Type B pancreatic cell (in vitro differentiated cells): Measurements from ENCODE around the gene B3GALT5. TPM values are rescaled to one million over a fixed set of nuclear protein-coding genes. Genes with fewer than 3 reads are reported as not detected.

Experiments
- DNase-seq: peaks from one replicate; pipeline ENCODE4 v3.0.0; 2021; ENCODE audit warnings: mixed read lengths; ENCODE audit not compliant: unreplicated experiment; ENCODE audit errors: extremely low spot score
- H3K27ac Mint-ChIP-seq: 2 replicates; pipeline ENCODE4 v1.8.0; 2021; ENCODE audit warnings: mild to moderate bottlenecking, mixed read lengths
- H3K27me3 Mint-ChIP-seq: 2 replicates; pipeline ENCODE4 v1.8.0; 2021; ENCODE audit warnings: mixed read lengths
- H3K36me3 Mint-ChIP-seq: 2 replicates; pipeline ENCODE4 v1.8.0; 2021; ENCODE audit warnings: mixed read lengths
- H3K4me1 Mint-ChIP-seq: one replicate; pipeline ENCODE4 v1.8.0; 2021; ENCODE audit warnings: mixed read lengths; ENCODE audit not compliant: unreplicated experiment
- H3K4me3 Mint-ChIP-seq: 2 replicates; pipeline ENCODE4 v1.8.0; 2021; ENCODE audit warnings: mild to moderate bottlenecking, mixed read lengths
- H3K9me3 Mint-ChIP-seq: 2 replicates; pipeline ENCODE4 v1.8.0; 2021; ENCODE audit warnings: mixed read lengths
- total RNA-seq: library from RNA; stranded (reverse); gene quantifications from 2 replicates; pipeline ENCODE4 v1.2.1, GENCODE V29; 2021; ENCODE audit warnings: low replicate concordance
- TF ChIP-seq, protein P1 (sequence below): fragments of 200-600 bp; sonication (generic); conservative IDR thresholded peaks from 2 replicates; pipeline ENCODE4 v1.5.0; 2021; ENCODE audit warnings: antibody characterized with exemption, mild to moderate bottlenecking

Gene B3GALT5
- total RNA-seq, 1 donor from 2014 or later = 14.2 TPM

DNA sequence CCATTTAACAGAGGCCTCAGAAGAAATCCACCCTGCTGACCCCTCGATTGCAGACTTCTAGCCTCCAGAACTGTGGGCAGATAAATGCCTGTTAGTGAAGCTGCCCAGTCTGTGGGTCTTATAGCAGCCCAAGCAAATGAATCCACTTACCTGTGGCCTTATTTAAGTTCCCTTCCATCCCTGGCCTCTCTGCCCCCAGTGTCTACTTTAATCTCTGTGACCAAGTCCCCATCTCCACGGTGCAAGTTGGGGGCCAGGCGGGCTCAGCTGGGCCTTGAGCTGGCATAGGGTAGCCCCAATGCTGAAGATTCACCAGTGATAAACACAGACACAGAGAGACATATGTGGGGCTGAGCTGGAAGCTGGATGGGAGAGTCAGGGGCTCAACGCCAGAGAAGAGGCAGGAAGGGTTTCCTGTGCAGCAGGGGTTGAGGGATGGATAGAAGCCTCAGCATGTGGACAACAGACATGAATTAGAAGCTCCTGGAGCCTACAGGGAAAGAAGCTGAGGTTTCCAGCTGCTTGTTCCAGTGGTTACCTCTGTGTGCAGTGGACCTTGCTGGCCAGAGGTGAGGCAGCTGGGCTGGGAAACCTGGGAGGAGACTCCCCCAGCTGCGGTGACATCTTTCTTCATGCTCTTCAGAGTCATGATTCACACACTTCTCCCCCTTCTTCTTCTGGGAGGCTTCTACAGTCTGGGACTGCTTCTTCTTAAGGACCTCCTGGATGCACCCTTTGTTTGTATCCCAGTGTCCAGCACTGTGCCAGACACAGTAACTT, 13.4 kb upstream of the B3GALT5 start:
- H3K36me3 Mint-ChIP-seq = no peaks in the 10 kb centered on the region
- no peaks in the 10 kb centered on the region for H3K27me3 Mint-ChIP-seq
- no peaks in the 10 kb centered on the region for H3K9me3 Mint-ChIP-seq
- H3K27ac Mint-ChIP-seq = no peak overlapping the region
- H3K4me1 Mint-ChIP-seq = peaks cover 12% of the 10 kb centered on the region
- no peak overlapping the region for H3K4me3 Mint-ChIP-seq
- TF ChIP-seq, protein P1, sequence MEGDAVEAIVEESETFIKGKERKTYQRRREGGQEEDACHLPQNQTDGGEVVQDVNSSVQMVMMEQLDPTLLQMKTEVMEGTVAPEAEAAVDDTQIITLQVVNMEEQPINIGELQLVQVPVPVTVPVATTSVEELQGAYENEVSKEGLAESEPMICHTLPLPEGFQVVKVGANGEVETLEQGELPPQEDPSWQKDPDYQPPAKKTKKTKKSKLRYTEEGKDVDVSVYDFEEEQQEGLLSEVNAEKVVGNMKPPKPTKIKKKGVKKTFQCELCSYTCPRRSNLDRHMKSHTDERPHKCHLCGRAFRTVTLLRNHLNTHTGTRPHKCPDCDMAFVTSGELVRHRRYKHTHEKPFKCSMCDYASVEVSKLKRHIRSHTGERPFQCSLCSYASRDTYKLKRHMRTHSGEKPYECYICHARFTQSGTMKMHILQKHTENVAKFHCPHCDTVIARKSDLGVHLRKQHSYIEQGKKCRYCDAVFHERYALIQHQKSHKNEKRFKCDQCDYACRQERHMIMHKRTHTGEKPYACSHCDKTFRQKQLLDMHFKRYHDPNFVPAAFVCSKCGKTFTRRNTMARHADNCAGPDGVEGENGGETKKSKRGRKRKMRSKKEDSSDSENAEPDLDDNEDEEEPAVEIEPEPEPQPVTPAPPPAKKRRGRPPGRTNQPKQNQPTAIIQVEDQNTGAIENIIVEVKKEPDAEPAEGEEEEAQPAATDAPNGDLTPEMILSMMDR = no peak
- DNase-seq = no peak

DNA sequence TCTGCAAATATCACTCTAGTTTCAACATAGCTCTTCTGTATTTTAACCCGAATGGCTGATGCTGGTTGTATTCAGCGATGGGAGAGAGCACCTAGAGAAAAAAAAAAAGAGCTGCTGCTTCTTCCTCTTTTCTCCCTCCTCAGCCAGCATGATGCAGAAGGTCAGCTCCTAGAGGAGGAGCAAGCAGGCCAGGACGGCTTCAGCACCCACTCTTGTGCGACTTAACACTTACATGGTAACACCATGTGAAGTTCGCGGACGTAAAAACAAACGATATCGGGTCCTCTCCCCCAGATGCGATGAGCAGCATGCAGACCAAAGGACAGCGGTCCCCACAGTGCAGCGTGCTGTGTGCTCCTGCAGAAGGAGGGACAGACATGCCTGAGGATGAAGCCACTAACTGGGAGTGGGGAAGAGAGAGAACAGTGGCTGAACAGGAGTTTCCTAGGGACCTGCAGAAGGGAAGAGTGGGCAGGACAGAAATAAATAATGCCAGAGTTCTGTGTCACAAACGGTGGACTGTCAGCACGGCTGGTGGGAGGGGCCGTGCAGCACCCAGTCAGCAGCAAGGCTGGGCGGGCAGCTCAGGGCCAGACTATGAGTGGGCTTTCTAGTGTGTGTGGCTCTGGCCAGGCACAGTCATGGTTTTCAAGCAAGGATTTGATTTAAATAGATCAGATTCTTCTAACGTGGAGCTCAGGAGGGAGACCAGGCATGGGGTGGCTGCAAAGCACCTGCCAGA, 11.4 kb upstream of the B3GALT5 start:
- TF ChIP-seq, protein P1 = no peak
- H3K36me3 Mint-ChIP-seq = no peaks in the 10 kb centered on the region
- no peak for DNase-seq
- H3K4me1 Mint-ChIP-seq = peaks cover 8% of the 10 kb centered on the region
- no peaks in the 10 kb centered on the region for H3K9me3 Mint-ChIP-seq
- no peak overlapping the region for H3K27ac Mint-ChIP-seq
- no peaks in the 10 kb centered on the region for H3K27me3 Mint-ChIP-seq
- no peak overlapping the region for H3K4me3 Mint-ChIP-seq

DNA sequence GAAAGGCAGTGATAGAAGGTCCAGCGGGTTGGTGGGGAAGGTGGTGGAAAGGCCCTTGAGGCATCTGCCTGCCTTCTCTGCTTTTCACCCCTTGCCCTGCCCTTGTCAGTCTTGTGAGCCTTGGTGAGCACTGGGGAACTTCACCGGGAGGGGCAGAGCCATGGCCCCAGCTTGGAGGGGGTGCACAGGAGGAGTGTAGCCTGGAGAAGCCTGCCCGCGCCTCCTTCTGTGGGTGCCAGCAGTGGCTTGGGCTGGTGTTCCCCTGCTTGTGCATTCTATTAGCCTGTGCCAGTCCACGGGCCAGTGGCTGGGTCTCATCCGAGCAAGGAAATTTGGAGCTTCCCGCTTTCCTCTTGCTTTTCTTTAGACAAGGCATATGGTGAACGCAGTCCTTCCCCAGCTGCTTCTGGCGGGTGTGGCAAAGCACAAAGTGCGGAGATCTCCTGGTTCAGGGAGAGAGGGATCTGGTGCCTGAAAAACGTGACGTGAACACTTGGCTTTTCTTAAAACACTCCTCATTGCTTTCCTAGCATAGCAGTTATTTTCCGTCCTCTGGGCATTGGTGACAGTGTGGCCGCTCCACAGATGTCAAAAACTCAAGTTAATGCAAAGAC, 10.6 kb upstream of the B3GALT5 start:
- DNase-seq = no peak
- TF ChIP-seq, protein P1 = no peak
- H3K4me1 Mint-ChIP-seq = peaks cover 8% of the 10 kb centered on the region
- H3K9me3 Mint-ChIP-seq = no peaks in the 10 kb centered on the region
- no peaks in the 10 kb centered on the region for H3K27me3 Mint-ChIP-seq
- no peak overlapping the region for H3K4me3 Mint-ChIP-seq
- no peak overlapping the region for H3K27ac Mint-ChIP-seq
- no peaks in the 10 kb centered on the region for H3K36me3 Mint-ChIP-seq

DNA sequence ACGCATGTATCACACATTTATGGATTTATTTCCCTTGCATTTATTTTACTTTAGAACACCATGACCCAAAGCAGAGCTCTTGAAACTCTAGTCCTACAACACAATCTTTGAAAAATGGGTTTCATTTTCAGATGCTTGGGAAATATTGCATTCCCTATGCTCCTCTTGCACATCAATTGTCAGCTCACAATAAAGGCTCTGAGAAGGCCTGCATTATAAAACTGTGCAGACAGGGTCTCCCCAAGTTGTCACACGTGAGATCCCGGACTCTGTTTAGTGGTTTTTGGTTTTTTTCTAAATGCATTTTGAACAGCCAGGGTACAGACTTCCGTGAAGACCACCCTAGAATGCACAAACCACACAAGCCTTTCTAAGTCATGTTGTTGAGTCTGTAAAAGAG, 9.9 kb upstream of the B3GALT5 start:
- Mint-ChIP-seq H3K27me3 (no peaks in the 10 kb centered on the region), H3K36me3 (no peaks in the 10 kb centered on the region), H3K9me3 (no peaks in the 10 kb centered on the region), H3K4me1 (peaks cover 8% of the 10 kb centered on the region), H3K27ac (no peak overlapping the region), H3K4me3 (no peak overlapping the region)
- TF ChIP-seq, protein P1 = no peak
- DNase-seq = no peak

DNA sequence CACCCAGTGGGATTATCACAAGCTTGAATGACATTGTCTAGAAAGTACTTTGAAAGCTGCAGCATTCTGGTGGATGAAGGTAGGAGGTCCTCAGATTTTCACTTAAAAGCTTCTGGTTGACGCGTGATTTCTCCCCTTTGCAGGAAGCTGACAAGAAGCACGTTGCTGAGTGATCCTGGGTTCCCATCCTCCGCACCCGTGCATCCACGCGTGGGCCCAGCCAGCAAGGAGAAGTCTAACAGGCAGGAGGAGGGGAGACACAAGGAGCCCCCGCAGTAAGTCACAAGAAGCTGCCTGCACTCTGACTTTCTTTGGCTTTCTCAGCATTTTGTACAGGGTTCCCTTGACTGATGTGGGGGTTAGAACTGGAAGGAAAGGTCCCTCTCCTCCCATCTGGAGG, 7.8 kb upstream of the B3GALT5 start:
- Mint-ChIP-seq H3K27me3 (no peaks in the 10 kb centered on the region), H3K4me3 (no peak overlapping the region), H3K9me3 (no peaks in the 10 kb centered on the region), H3K4me1 (peaks cover 8% of the 10 kb centered on the region), H3K27ac (no peak overlapping the region), H3K36me3 (no peaks in the 10 kb centered on the region)
- TF ChIP-seq, protein P1 = no peak
- DNase-seq = no peak
